ENCODE data around the gene NR3C2.
"Not testable (repeated sequence)": the region's sequence is repeated elsewhere in the genome, so short reads cannot be mapped to it uniquely, and the experiment has no call there.

Gene NR3C2

GRCh38 chr4:148327683-148328082 lies 114.5 kb downstream of the NR3C2 start:
- no peak for TF ChIP-seq EZH2 (IDR thresholded peaks at IDR 0.05; ENCODE audit: borderline replicate concordance, low read depth, low read length, severe bottlenecking)
- TF ChIP-seq CTCF (IDR thresholded peaks at IDR 0.05; ENCODE audit: borderline replicate concordance, extremely low read depth, low read length, poor library complexity, severe bottlenecking) = no peak
- Histone ChIP-seq H4K20me1 (ENCODE audit: insufficient read depth, low read length) (no peaks in the 10 kb centered on the region), H3K27ac (ENCODE audit: low read length) (no peak overlapping the region), H3K9me3 (ENCODE audit: insufficient read depth, low read length, severe bottlenecking) (no peaks in the 10 kb centered on the region), H3K4me3 (ENCODE audit: low read depth in 1 of 2, low read length in 2 of 2) (no peak overlapping the region), H3K79me2 (ENCODE audit: insufficient read depth, low read length) (no peaks in the 10 kb centered on the region), H2AFZ (ENCODE audit: low read depth, low read length) (no peak overlapping the region), H3K36me3 (ENCODE audit: insufficient read depth, low read length) (no peaks in the 10 kb centered on the region), H3K4me1 (ENCODE audit: insufficient read depth, low read length) (no peaks in the 10 kb centered on the region), H3K4me2 (ENCODE audit: insufficient read depth, low read length) (no peak overlapping the region), H3K9ac (ENCODE audit: low read depth, low read length) (no peak overlapping the region), H3K27me3 (ENCODE audit: insufficient read depth, low read length, poor library complexity) (no peaks in the 10 kb centered on the region)
- ATAC-seq (ENCODE audit: insufficient read depth, low read depth) (no peak), DNase-seq (no peak)

GRCh38 chr4:148323316-148323715 lies 118.9 kb downstream of the NR3C2 start:
- H3K4me1 ChIP-seq (ENCODE audit: insufficient read depth, low read length); H3K4me3 ChIP-seq (ENCODE audit: low read depth in 1 of 2, low read length in 2 of 2); H3K4me2 ChIP-seq (ENCODE audit: insufficient read depth, low read length); H3K9me3 ChIP-seq (ENCODE audit: insufficient read depth, low read length, severe bottlenecking); H3K36me3 ChIP-seq (ENCODE audit: insufficient read depth, low read length); H2AFZ ChIP-seq (ENCODE audit: low read depth, low read length); ATAC-seq (ENCODE audit: insufficient read depth, low read depth); H3K79me2 ChIP-seq (ENCODE audit: insufficient read depth, low read length); H3K9ac ChIP-seq (ENCODE audit: low read depth, low read length); H4K20me1 ChIP-seq (ENCODE audit: insufficient read depth, low read length); DNase-seq; H3K27ac ChIP-seq (ENCODE audit: low read length); H3K27me3 ChIP-seq (ENCODE audit: insufficient read depth, low read length, poor library complexity): not testable (repeated sequence)

GRCh38 chr4:148315049-148315448 lies 127.2 kb downstream of the NR3C2 start:
- Histone ChIP-seq H3K4me2 (ENCODE audit: insufficient read depth, low read length) (no peak overlapping the region), H4K20me1 (ENCODE audit: insufficient read depth, low read length) (no peaks in the 10 kb centered on the region), H3K9ac (ENCODE audit: low read depth, low read length) (no peak overlapping the region), H3K79me2 (ENCODE audit: insufficient read depth, low read length) (no peaks in the 10 kb centered on the region), H3K27ac (ENCODE audit: low read length) (no peak overlapping the region), H3K27me3 (ENCODE audit: insufficient read depth, low read length, poor library complexity) (no peaks in the 10 kb centered on the region), H3K4me1 (ENCODE audit: insufficient read depth, low read length) (no peaks in the 10 kb centered on the region), H3K9me3 (ENCODE audit: insufficient read depth, low read length, severe bottlenecking) (no peaks in the 10 kb centered on the region), H2AFZ (ENCODE audit: low read depth, low read length) (no peak overlapping the region), H3K4me3 (ENCODE audit: low read depth in 1 of 2, low read length in 2 of 2) (no peak overlapping the region), H3K36me3 (ENCODE audit: insufficient read depth, low read length) (no peaks in the 10 kb centered on the region)
- ATAC-seq (ENCODE audit: insufficient read depth, low read depth) (no peak), DNase-seq (no peak)
- TF ChIP-seq CTCF (IDR thresholded peaks at IDR 0.05; ENCODE audit: borderline replicate concordance, extremely low read depth, low read length, poor library complexity, severe bottlenecking) (no peak), EZH2 (IDR thresholded peaks at IDR 0.05; ENCODE audit: borderline replicate concordance, low read depth, low read length, severe bottlenecking) (no peak)

GRCh38 chr4:148312956-148313490 lies 129.2 kb downstream of the NR3C2 start:
- ATAC-seq (ENCODE audit: insufficient read depth, low read depth) (no peak), DNase-seq (no peak)
- Histone ChIP-seq H3K79me2 (ENCODE audit: insufficient read depth, low read length) (no peaks in the 10 kb centered on the region), H4K20me1 (ENCODE audit: insufficient read depth, low read length) (no peaks in the 10 kb centered on the region), H3K9ac (ENCODE audit: low read depth, low read length) (no peak overlapping the region), H3K27ac (ENCODE audit: low read length) (no peak overlapping the region), H3K4me2 (ENCODE audit: insufficient read depth, low read length) (no peak overlapping the region), H3K4me1 (ENCODE audit: insufficient read depth, low read length) (no peaks in the 10 kb centered on the region), H3K9me3 (ENCODE audit: insufficient read depth, low read length, severe bottlenecking) (no peaks in the 10 kb centered on the region), H3K4me3 (ENCODE audit: low read depth in 1 of 2, low read length in 2 of 2) (no peak overlapping the region), H2AFZ (ENCODE audit: low read depth, low read length) (no peak overlapping the region), H3K36me3 (ENCODE audit: insufficient read depth, low read length) (no peaks in the 10 kb centered on the region), H3K27me3 (ENCODE audit: insufficient read depth, low read length, poor library complexity) (no peaks in the 10 kb centered on the region)
- no peak for TF ChIP-seq EZH2 (IDR thresholded peaks at IDR 0.05; ENCODE audit: borderline replicate concordance, low read depth, low read length, severe bottlenecking)
- TF ChIP-seq CTCF (IDR thresholded peaks at IDR 0.05; ENCODE audit: borderline replicate concordance, extremely low read depth, low read length, poor library complexity, severe bottlenecking) = no peak
